ENCODE results near the gene TFR2.
A peak's percentile ranks its signal among the peaks of the same experiment; 100 is the strongest.

Gene TFR2

DNA sequence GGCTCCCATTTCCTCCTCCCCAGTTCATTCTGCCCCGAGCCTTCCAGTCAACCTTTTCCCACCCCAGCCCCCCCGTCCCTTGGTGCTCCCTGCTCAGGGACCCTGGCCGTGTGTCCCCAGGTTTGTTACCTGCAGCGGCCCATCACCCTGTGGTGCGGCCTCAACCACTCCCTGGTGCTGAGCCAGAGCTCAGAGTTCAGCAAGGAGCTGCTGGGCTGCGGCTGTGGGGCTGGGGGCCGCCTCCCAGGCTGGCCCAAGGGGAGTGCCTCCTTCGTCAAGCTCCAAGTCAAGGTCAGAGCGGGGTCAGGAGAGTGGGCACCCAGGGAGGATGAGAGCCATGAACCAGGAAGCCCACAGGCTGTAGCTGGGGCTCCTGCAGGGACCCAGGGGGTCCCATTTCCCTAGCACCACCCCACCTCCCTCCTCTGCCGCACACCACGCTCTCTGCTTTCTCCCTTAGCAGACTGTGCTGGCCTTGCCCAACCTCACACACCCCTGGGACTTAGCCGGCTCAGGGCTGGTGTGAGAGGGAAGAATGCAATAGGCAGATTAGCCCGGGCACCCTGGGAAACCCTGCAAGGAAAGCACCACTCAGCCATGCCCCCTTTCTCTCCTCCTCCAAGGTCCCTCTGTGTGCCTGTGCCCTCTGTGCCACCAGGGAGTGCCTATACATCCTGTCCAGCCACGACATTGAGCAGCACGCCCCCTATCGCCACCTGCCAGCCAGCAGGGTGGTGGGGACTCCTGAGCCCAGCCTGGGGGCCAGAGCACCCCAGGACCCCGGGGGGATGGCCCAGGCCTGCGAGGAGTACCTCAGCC, 41.2 kb downstream of the TFR2 start:
- DNase-seq (ENCODE audit: low spot score), result no peak
- H3K27ac ChIP-seq, result no peak overlapping the region
- no peak overlapping the region for H3K4me3 ChIP-seq
- TF ChIP-seq, protein P1, sequence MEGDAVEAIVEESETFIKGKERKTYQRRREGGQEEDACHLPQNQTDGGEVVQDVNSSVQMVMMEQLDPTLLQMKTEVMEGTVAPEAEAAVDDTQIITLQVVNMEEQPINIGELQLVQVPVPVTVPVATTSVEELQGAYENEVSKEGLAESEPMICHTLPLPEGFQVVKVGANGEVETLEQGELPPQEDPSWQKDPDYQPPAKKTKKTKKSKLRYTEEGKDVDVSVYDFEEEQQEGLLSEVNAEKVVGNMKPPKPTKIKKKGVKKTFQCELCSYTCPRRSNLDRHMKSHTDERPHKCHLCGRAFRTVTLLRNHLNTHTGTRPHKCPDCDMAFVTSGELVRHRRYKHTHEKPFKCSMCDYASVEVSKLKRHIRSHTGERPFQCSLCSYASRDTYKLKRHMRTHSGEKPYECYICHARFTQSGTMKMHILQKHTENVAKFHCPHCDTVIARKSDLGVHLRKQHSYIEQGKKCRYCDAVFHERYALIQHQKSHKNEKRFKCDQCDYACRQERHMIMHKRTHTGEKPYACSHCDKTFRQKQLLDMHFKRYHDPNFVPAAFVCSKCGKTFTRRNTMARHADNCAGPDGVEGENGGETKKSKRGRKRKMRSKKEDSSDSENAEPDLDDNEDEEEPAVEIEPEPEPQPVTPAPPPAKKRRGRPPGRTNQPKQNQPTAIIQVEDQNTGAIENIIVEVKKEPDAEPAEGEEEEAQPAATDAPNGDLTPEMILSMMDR (IDR thresholded peaks at IDR 0.05), result no peak

DNA sequence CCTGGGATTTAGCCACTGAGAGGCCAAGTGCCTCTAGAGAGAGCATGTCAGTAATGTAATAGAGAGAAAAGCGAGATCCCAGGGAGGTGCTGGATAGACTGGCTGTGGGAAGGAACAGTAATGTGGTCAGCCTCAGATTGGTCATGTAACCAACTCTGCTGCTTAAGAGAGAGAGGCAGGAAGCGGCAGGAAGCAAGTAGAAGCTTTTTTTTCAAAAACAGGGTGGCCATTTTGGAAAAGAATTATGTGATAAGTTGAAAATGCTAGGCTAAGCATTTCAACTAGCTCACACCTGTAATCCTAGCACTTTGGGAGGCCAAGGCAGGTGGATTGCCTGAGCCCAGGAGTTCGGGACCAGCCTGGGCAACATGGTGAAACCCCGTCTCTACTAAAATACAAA, 42.9 kb downstream of the TFR2 start:
- no peak for DNase-seq (ENCODE audit: low spot score)
- TF ChIP-seq, protein P1 (IDR thresholded peaks at IDR 0.05), result no peak
- Histone ChIP-seq H3K4me3 (no peak overlapping the region), H3K27ac (no peak overlapping the region)

DNA sequence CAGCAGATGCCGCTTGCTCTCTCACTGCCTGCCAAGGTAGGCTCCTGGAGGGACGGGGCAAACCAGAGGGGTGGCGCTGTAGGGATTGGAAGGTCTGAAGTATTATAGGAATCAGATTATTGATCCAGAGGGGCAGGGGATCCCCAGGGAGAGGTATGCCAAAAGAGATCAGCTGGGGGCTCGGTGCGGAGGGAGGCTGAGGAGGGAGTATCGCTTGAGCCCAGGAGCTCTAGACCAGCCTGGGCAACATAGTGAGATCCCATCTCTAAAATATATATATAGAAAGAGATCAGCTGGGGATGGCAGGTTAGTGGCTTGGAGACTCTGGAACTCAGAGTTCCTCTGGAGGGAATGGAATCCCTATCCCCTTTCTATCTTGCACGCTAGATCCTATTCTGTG, 46.2 kb downstream of the TFR2 start:
- no peak overlapping the region for H3K27ac ChIP-seq
- H3K4me3 ChIP-seq, result no peak overlapping the region
- TF ChIP-seq, protein P1 (IDR thresholded peaks at IDR 0.05), result no peak
- no peak for DNase-seq (ENCODE audit: low spot score)

DNA sequence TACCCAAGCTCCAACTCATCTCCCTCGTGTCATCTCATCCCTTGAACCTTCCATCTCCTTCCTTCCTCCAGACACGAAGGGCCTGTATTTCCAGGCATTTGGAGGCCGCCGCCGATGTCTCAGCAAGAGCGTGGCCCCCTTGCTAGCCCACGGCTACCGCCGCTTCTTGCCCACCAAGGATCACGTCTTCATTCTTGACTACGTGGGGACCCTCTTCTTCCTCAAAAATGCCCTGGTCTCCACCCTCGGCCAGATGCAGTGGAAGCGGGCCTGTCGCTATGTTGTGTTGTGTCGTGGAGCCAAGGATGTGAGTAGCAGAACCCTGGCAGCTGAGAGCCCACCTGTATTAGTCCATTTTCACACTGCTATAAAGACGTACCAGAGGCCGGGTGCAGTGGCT, 49.8 kb downstream of the TFR2 start:
- DNase-seq (ENCODE audit: low spot score), result no peak
- TF ChIP-seq, protein P1 (IDR thresholded peaks at IDR 0.05), result no peak
- Histone ChIP-seq H3K4me3 (no peak overlapping the region), H3K27ac (no peak overlapping the region)

DNA sequence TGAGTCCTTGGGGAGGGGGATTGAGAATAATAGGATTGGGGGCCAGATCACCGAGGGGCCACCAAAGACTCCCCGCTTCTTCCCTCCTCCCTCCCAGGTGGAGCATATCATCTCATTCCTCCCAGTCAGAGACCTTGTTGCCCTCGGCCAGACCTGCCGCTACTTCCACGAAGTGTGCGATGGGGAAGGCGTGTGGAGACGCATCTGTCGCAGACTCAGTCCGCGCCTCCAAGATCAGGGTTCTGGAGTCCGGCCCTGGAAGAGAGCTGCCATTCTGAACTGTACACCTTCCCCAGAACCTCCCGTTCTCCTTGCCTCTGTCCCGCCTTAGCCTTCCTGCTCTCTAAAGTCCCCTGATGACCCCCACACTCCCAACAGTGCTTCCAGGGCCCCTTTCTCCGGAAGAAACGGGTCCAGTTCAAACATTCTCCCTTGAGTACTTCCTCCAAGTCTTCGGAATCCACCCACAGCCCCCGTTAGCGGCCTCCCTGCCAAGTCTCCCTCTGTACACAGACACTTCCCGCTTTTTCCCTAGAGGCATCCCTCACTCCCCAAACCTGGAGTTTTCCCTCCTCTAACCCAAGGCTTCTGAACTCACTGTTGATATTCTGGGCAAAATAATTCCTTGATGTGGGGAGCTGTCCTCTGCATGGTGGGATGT, 51.1 kb downstream of the TFR2 start:
- DNase-seq (ENCODE audit: low spot score), result no peak
- TF ChIP-seq, protein P1 (IDR thresholded peaks at IDR 0.05), result no peak
- peak overlapping the region in 1 of 2 donors; percentile 13 for H3K27ac ChIP-seq
- peak overlapping the region; percentile 27 for H3K4me3 ChIP-seq

DNA sequence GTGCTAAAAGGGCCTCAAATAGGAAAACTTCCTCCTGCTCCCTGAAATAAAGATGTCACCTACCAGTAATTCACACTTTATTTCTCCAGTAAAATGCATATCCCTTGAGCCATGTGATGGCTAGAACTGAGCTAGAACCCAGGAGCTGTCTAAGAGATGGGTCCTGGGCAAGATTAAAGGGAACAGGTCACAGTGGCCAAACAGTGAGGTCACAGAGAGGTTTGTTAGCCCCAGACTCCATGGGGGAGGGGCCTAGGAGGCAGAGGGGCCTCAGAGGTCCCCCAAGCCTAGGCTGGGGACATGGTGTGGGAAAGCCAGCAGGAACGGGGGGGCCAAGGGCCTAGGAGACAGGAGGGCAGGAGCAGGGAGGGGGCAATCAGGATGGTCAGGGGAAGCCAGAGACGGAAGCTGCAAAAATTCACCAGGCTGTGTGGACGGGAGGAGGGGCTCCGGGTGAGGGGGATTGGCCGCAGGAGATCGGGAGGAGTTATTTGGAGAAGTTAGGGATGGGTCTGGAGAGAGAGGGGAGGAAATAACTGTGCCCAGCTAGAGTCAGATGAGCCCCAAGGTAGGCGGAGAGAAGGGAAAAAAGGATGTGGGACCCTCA, 51.9 kb downstream of the TFR2 start:
- DNase-seq (ENCODE audit: low spot score), result no peak
- Histone ChIP-seq H3K27ac (peak overlapping the region in 1 of 2 donors; percentile 13), H3K4me3 (peak overlapping the region; percentile 27)
- TF ChIP-seq, protein P1 (IDR thresholded peaks at IDR 0.05), result no peak
